Measurements from ENCODE around the gene GMCL2. TPM values are rescaled to one million over a fixed set of nuclear protein-coding genes. Genes with fewer than 3 reads are reported as not detected.

Gene GMCL2
- total and polyA plus RNA-seq, 11 donors: not detected

DNA sequence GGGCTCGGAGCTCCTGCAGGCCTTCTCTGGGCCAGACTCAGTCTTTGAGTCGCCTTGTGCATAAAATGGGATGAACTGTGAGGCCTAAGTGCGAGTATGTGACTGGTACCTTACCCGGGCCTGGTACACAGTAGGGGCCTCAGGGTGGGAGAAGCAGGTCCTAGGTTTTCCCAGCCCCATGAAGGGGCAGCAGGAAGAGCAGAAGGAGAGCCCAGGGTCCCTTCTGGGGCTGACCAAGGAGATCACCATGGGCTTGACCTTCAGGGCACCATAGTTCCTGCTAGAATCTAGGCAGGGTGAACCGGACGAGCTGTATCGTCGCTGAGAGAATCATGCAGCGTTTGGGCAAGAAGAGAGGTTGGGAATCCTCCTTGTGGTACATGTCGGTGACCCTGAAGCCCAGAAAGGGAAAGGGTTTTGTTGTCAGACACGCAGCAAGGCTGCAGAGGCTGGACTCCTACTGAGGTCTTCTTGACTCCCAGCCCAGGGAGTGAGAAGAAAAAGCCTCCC, 45.8 kb upstream of the GMCL2 start:
- Histone ChIP-seq H3K9me3 (no peaks in the 10 kb centered on the region), H3K4me3 (peak overlapping the region; percentile 59 to 97 (median 73)), H3K27me3 (no peaks in the 10 kb centered on the region), H3K36me3 (peaks cover 0 to 29% (median 22%) of the 10 kb centered on the region in 9 donors), H3K4me1 (peaks cover 5 to 74% (median 45%) of the 10 kb centered on the region in 12 donors), H3K27ac (peak overlapping the region; percentile 82 to 99 (median 98))
- 67 to 78% (median 70%) methylated on average over 10 to 11 of the region's 11 CpGs for WGBS, 4 donors
- intact Hi-C loops (cut with DNase I): loop anchor here in 1 of 10 donors (10.0 kb wide), 1 partner anchor 502 kb away; the partner anchor contains the start of gene ZNF354A
- no peak for TF ChIP-seq CTCF (IDR thresholded peaks at IDR 0.05)
- TF ChIP-seq POLR2A (IDR thresholded peaks at IDR 0.05): no peak
- ATAC-seq (no peak), DNase-seq (peak in 1 of 5 donors; percentile 22)

- H3K4me1 ChIP-seq: peaks cover 5 to 67% (median 39%) of the 10 kb centered on the region in 12 donors
- TF ChIP-seq CTCF (IDR thresholded peaks at IDR 0.05): peak in 2 of 12 donors; percentile 15 to 17
- peak in 1 of 2 donors; percentile 54 for TF ChIP-seq POLR2A (IDR thresholded peaks at IDR 0.05)
- WGBS, 4 donors: 0 to 1% (median 1%) methylated on average over 44 to 102 of the region's 102 CpGs
- peak within 1 kb of the TSS; percentile 59 to 97 (median 73) for H3K4me3 ChIP-seq
- peak; percentile 29 to 81 (median 70) for ATAC-seq
- intact Hi-C loops (cut with DNase I): loop anchor here in 1 of 10 donors (10.0 kb wide), 1 partner anchor 502 kb away; the partner anchor contains the start of gene ZNF354A
- peak; percentile 69 to 89 (median 81) for DNase-seq
- H3K36me3 ChIP-seq: peaks cover 0 to 35% (median 29%) of the 10 kb centered on the region in 9 donors
- H3K9me3 ChIP-seq: no peaks in the 10 kb centered on the region
- peak within 1 kb of the TSS; percentile 82 to 99 (median 98) for H3K27ac ChIP-seq
- H3K27me3 ChIP-seq: no peaks in the 10 kb centered on the region
Measured at GRCh38 chr5:178232124-178232919, 45.2 kb upstream of the GMCL2 start, which contains the start of gene PHYKPL. TSS of gene PHYKPL (minus strand) at chr5:178232802. CDS start at chr5:178232550, 252 bp downstream.

DNA sequence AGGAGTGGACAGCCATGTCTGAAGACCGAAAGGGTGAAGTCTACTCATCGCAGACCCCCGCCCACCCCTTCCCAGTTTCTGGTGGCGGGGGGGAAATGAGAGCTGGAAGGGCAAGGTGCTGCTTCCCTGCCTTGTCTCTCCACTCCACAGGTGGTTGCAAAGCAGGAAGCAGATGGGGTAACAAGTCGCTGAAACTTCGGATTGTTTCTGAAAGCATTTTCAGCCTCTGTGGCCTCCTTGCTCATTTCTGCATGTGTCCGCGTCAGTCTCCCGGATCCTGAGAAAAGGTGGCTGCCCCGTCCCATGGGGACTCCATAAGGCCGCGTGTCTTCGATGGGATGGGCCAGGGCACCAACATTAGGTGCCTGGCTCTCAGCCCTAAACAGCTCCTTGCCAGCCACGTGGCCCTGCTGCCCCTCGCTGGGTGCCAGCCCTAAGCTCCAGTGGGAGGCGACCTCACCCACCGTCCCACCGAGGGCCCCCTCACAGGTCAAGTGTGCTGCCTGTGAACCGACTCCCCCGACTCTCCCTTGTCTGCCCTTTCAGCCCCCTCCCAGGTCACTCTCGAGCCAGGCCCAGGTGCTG, 44.5 kb upstream of the GMCL2 start:
- ATAC-seq (peak in 3 of 4 donors; percentile 1 to 4 (median 3)), DNase-seq (no peak)
- intact Hi-C loops (cut with DNase I): loop anchor here in 1 of 10 donors (10.0 kb wide), 1 partner anchor 503 kb away; the partner anchor contains the start of gene ZNF354A
- Histone ChIP-seq H3K27ac (peak overlapping the region; percentile 82 to 99 (median 98)), H3K4me1 (peaks cover 5 to 60% (median 32%) of the 10 kb centered on the region in 12 donors), H3K9me3 (no peaks in the 10 kb centered on the region), H3K4me3 (peak overlapping the region; percentile 59 to 97 (median 73)), H3K36me3 (peaks cover 0 to 42% (median 33%) of the 10 kb centered on the region in 9 donors), H3K27me3 (no peaks in the 10 kb centered on the region)
- no peak for TF ChIP-seq CTCF (IDR thresholded peaks at IDR 0.05)
- no peak for TF ChIP-seq POLR2A (IDR thresholded peaks at IDR 0.05)
- WGBS, 4 donors: 23 to 34% (median 26%) methylated on average over 17 to 21 of the region's 21 CpGs
